CD1c-positive myeloid dendritic cell (primary cell): ENCODE results near the gene EMD.

Experiments
- DNase-seq: peaks from one replicate; pipeline ENCODE4 v3.0.0-alpha.2; 2016; ENCODE audit errors: extremely low spot score

Gene EMD

GRCh38 chrX:154355094-154355775 lies 23.9 kb upstream of the EMD start:
- no peak for DNase-seq

GRCh38 chrX:154355776-154356140 lies 23.3 kb upstream of the EMD start:
- no peak for DNase-seq

GRCh38 chrX:154356596-154356995 lies 22.5 kb upstream of the EMD start:
- no peak for DNase-seq

GRCh38 chrX:154357205-154357604 lies 21.9 kb upstream of the EMD start:
- DNase-seq = no peak

GRCh38 chrX:154358011-154358410 lies 21.1 kb upstream of the EMD start:
- no peak for DNase-seq

GRCh38 chrX:154358829-154359228 lies 20.3 kb upstream of the EMD start:
- no peak for DNase-seq

GRCh38 chrX:154359362-154360154 lies 19.5 kb upstream of the EMD start:
- DNase-seq = no peak

GRCh38 chrX:154360155-154360713 lies 18.9 kb upstream of the EMD start:
- DNase-seq = no peak

GRCh38 chrX:154362085-154362742 lies 16.9 kb upstream of the EMD start:
- DNase-seq = no peak

GRCh38 chrX:154363706-154364439 lies 15.2 kb upstream of the EMD start:
- DNase-seq = no peak

GRCh38 chrX:154365052-154365600 lies 14.0 kb upstream of the EMD start:
- DNase-seq = no peak

- no peak for DNase-seq
Observed at GRCh38 chrX:154365997-154366665, 13.0 kb upstream of the EMD start.

- DNase-seq = no peak
Observed at GRCh38 chrX:154366666-154367055, 12.4 kb upstream of the EMD start.

- no peak for DNase-seq
Observed at GRCh38 chrX:154367474-154368308, 11.4 kb upstream of the EMD start.

- DNase-seq = peak; percentile 95
Observed at GRCh38 chrX:154368630-154369448, 10.3 kb upstream of the EMD start.

GRCh38 chrX:154369449-154370299 lies 9.4 kb upstream of the EMD start:
- DNase-seq = peak; percentile 71

GRCh38 chrX:154370300-154371016 lies 8.6 kb upstream of the EMD start:
- DNase-seq = no peak
